IMR-90 (cell line): Measurements from ENCODE around the gene SLIT3. TPM values are rescaled to one million over a fixed set of nuclear protein-coding genes. Genes with fewer than 3 reads are reported as not detected.

Experiments used
- ATAC-seq: fragments of 200-7000 bp; cut with Tn5 transposase; 2 replicates; pipeline ENCODE4 v1.9.1; 2020; ENCODE audit warnings: low read depth, mild to moderate bottlenecking, moderate library complexity
- BruUV-seq: library from RNA; stranded (reverse); fragments of 400-500 nt; replicated peaks from 2 replicates; lab custom pipeline; 2021; lab: Mats Ljungman, UMichigan
- CTCF ChIA-PET: fragments of 300-600 bp; formaldehyde crosslinking; extraction: SDS; loops from one replicate; lab custom pipeline; 2021; ENCODE audit warnings: antibody characterized with exemption; lab: Yijun Ruan, JAX
- POLR2A ChIA-PET: fragments of 300-600 bp; sonication (Branson Sonifier 250); formaldehyde crosslinking; loops from one replicate; lab custom pipeline; 2022; ENCODE audit warnings: antibody characterized with exemption; ENCODE audit not compliant: unreplicated experiment; lab: Charles Lee
- DNase-seq: peaks from one replicate; pipeline ENCODE4 v3.0.0; 2013
- H2AFZ ChIP-seq: replicated peaks from 2 replicates; pipeline ENCODE3; 2013; ENCODE audit warnings: low read length, mild to moderate bottlenecking; ENCODE audit not compliant: poor library complexity
- H2AK5ac ChIP-seq: 2 replicates; pipeline ENCODE4 v1.6.1; 2013; ENCODE audit warnings: low read depth, low read length, inconsistent platforms
- H2AK9ac ChIP-seq: replicated peaks from 2 replicates; pipeline ENCODE3; 2013; ENCODE audit warnings: mild to moderate bottlenecking, low read depth, low read length, moderate library complexity; ENCODE audit not compliant: poor library complexity
- H2BK120ac ChIP-seq: 2 replicates; pipeline ENCODE4 v1.6.1; 2013; ENCODE audit warnings: low read depth, low read length, inconsistent platforms
- H2BK15ac ChIP-seq: 3 replicates; pipeline ENCODE4 v1.6.1; 2013; ENCODE audit warnings: low read depth, low read length, inconsistent platforms
- H2BK20ac ChIP-seq: 2 replicates; pipeline ENCODE4 v1.6.1; 2013; ENCODE audit warnings: low read depth, mild to moderate bottlenecking, inconsistent platforms, low read length, moderate library complexity
- H2BK5ac ChIP-seq: 2 replicates; pipeline ENCODE4 v1.6.1; 2013; ENCODE audit warnings: mild to moderate bottlenecking, low read depth, low read length, inconsistent platforms; ENCODE audit not compliant: poor library complexity, severe bottlenecking
- H3K14ac ChIP-seq: replicated peaks from 2 replicates; pipeline ENCODE4 v1.6.1; 2013; ENCODE audit warnings: low read depth, low read length, inconsistent platforms
- H3K18ac ChIP-seq: 2 replicates; pipeline ENCODE4 v1.6.1; 2013; ENCODE audit warnings: low read depth, low read length, control low read depth
- H3K23ac ChIP-seq: 2 replicates; pipeline ENCODE4 v1.6.1; 2013; ENCODE audit warnings: low read depth, low read length, inconsistent platforms
- H3K27ac ChIP-seq: 2 replicates; pipeline ENCODE4 v1.5.1; 2013; ENCODE audit warnings: mild to moderate bottlenecking, control low read depth, low read length; ENCODE audit not compliant: insufficient read depth
- H3K27me3 ChIP-seq: 2 replicates; pipeline ENCODE4 v1.6.1; 2013; ENCODE audit warnings: low read length; ENCODE audit not compliant: control insufficient read depth, insufficient read depth
- H3K36me3 ChIP-seq: 2 replicates; pipeline ENCODE4 v1.6.1; 2013; ENCODE audit warnings: low read length, mixed read lengths; ENCODE audit not compliant: control insufficient read depth, insufficient read depth
- H3K4ac ChIP-seq: 2 replicates; pipeline ENCODE4 v1.6.1; 2013; ENCODE audit warnings: low read depth, low read length, inconsistent platforms
- H3K4me1 ChIP-seq: 2 replicates; pipeline ENCODE4 v1.6.1; 2013; ENCODE audit warnings: low read length, mixed read lengths; ENCODE audit not compliant: control insufficient read depth, insufficient read depth
- H3K4me2 ChIP-seq: 2 replicates; pipeline ENCODE4 v1.6.1; 2013; ENCODE audit warnings: low read depth, mild to moderate bottlenecking, control low read depth, low read length, moderate library complexity
- H3K4me3 ChIP-seq: 2 replicates; pipeline ENCODE4 v1.5.1; 2013; ENCODE audit warnings: low read depth, mild to moderate bottlenecking, control low read depth, low read length, moderate library complexity; ENCODE audit not compliant: insufficient read depth
- H3K56ac ChIP-seq: 2 replicates; pipeline ENCODE4 v1.6.1; 2013; ENCODE audit warnings: low read length, inconsistent platforms; ENCODE audit not compliant: insufficient read depth; ENCODE audit errors: extremely low read depth
- H3K79me1 ChIP-seq, 2 experiments: 2 replicates each; pipeline ENCODE4 v1.6.1; 2013; ENCODE audit warnings: low read length in 2 of 2, inconsistent platforms in 1 of 2, low read depth in 1 of 2
- H3K9ac ChIP-seq: 2 replicates; pipeline ENCODE4 v1.6.1; 2013; ENCODE audit warnings: low read depth, low read length, control low read depth
- H3K9me1 ChIP-seq: 2 replicates; pipeline ENCODE4 v1.6.1; 2013; ENCODE audit warnings: low read length, inconsistent platforms; ENCODE audit not compliant: insufficient read depth
- H3K9me3 ChIP-seq: 2 replicates; pipeline ENCODE4 v1.6.1; 2013; ENCODE audit warnings: low read length; ENCODE audit not compliant: control insufficient read depth, insufficient read depth
- H4K20me1 ChIP-seq: 2 replicates; pipeline ENCODE4 v1.6.1; 2013; ENCODE audit warnings: low read length, inconsistent platforms; ENCODE audit not compliant: insufficient read depth
- H4K5ac ChIP-seq: 2 replicates; pipeline ENCODE4 v1.6.1; 2013; ENCODE audit warnings: mild to moderate bottlenecking, low read depth, low read length, control low read depth
- H4K8ac ChIP-seq, 2 experiments: 2 replicates each; pipeline ENCODE4 v1.6.1; 2013; ENCODE audit warnings: low read depth in 2 of 2, low read length in 2 of 2, control low read depth in 1 of 2, inconsistent platforms in 1 of 2
- H4K91ac ChIP-seq: 2 replicates; pipeline ENCODE4 v1.6.1; 2013; ENCODE audit warnings: low read depth, low read length, inconsistent platforms; ENCODE audit not compliant: insufficient read depth
- CEBPB ChIP-seq: IDR thresholded peaks from 2 replicates; pipeline ENCODE4 v1.6.1; 2012; ENCODE audit warnings: low read depth, low read length, improper control_type of control experiment
- MAZ ChIP-seq: IDR thresholded peaks from 2 replicates; pipeline ENCODE4 v1.6.1; 2012; ENCODE audit warnings: low read depth, mild to moderate bottlenecking, low read length, improper control_type of control experiment, moderate library complexity, borderline replicate concordance
- MXI1 ChIP-seq: IDR thresholded peaks from 2 replicates; pipeline ENCODE4 v1.6.1; 2012; ENCODE audit warnings: low read depth, mild to moderate bottlenecking, low read length, moderate library complexity, borderline replicate concordance
- NFE2L2 ChIP-seq: fragments of 150-350 bp; IDR thresholded peaks from 2 replicates; pipeline ENCODE4 v1.6.1; 2016; ENCODE audit warnings: low read depth, mild to moderate bottlenecking, low read length
- POLR2A ChIP-seq: IDR thresholded peaks from 2 replicates; pipeline ENCODE4 v1.6.1; 2012; ENCODE audit warnings: mild to moderate bottlenecking, low read depth, low read length
- USF2 ChIP-seq: fragments of 150-350 bp; IDR thresholded peaks from 2 replicates; pipeline ENCODE4 v1.6.1; 2017; ENCODE audit warnings: mild to moderate bottlenecking, antibody characterized with exemption, low read length, low read depth
- WGBS, 2 experiments: methylation state at CpG; one replicate each; pipeline versions ENCODE4 v1.1.5 to v1.1.7; 2013; ENCODE audit warnings: missing lambda C conversion rate in 2 of 2; ENCODE audit not compliant: insufficient read length in 1 of 2; ENCODE audit errors: extremely low coverage in 2 of 2; 5-methylcytosine and 5-hydroxymethylcytosine counted together
- dilution Hi-C: fragments of 300-500 bp; cut with HindIII; formaldehyde crosslinking; loops from one replicate; pipeline ENCODE4 v1.14.3; 2018; ENCODE audit warnings: low sequenced_read_pairs; ENCODE audit not compliant: unreplicated experiment
- in situ Hi-C: fragments of 300-500 bp; cut with MboI; formaldehyde crosslinking; loops from 3 replicates; pipeline ENCODE4 v1.14.3; 2019; ENCODE audit warnings: low sequenced_read_pairs, inconsistent platforms, mixed read lengths
- intact Hi-C: fragments of 100-400 bp; cut with micrococcal nuclease; formaldehyde crosslinking; loops from 2 replicates; pipeline ENCODE4 v1.10.0; 2022
- polyA plus RNA-seq, 3 experiments: library from polyadenylated mRNA; depleted of rRNA; stranded (reverse); fragments of >200 nt; gene quantifications; 2 replicates each; pipeline ENCODE4 v1.2.3, GENCODE V29; 2012; ENCODE audit warnings: low replicate concordance in 1 of 3
- total RNA-seq: library from RNA; depleted of rRNA; stranded (reverse); fragments of >200 nt; gene quantifications from 2 replicates; pipeline ENCODE4 v1.2.3, GENCODE V29; 2012

SLIT3 gene
- total and polyA plus RNA-seq, 2 of the 4 experiments (the other 2 are of a cell fraction) = 0.18 to 0.50 TPM

GRCh38 chr5:168707716-168708695 is 592.9 kb downstream of the SLIT3 start:
- Histone ChIP-seq H2BK5ac (no peak overlapping the region), H3K4me1 (peaks cover 5% of the 10 kb centered on the region), H3K9me3 (no peaks in the 10 kb centered on the region), H2AK5ac (no peak overlapping the region), H3K9ac (no peak overlapping the region), H4K8ac (no peak overlapping the region), H3K9me1 (peaks cover 4% of the 10 kb centered on the region; the same call in 1 of the 2 replicates), H3K27ac (no peak overlapping the region), H2BK20ac (no peak overlapping the region), H3K79me1 (no peaks in the 10 kb centered on the region), H3K4ac (no peak overlapping the region), H2BK15ac (no peak overlapping the region), H3K14ac (no peak overlapping the region), H2BK120ac (no peak overlapping the region), H3K18ac (no peak overlapping the region), H3K56ac (no peak overlapping the region), H3K4me3 (no peak overlapping the region), H4K5ac (no peak overlapping the region), H3K23ac (no peak overlapping the region), H4K91ac (no peak overlapping the region), H4K20me1 (no peaks in the 10 kb centered on the region), H2AFZ (peak overlapping the region; percentile 70), H3K4me2 (no peak overlapping the region), H3K27me3 (no peaks in the 10 kb centered on the region), H3K36me3 (no peaks in the 10 kb centered on the region), H2AK9ac (no peak overlapping the region)
- in situ Hi-C loops (no loop called here), dilution Hi-C loops (no loop called here), intact Hi-C loops (loop anchor here (10.0 kb wide), 1 partner anchor 277 kb away; no protein-coding TSS in a partner anchor)
- WGBS, 2 experiments = 79% methylated on average over 6 of the region's 15 CpGs; no CpG with 5 or more reads in 1 of the 2 experiments
- POLR2A ChIA-PET = no interaction called here
- DNase-seq (no peak), ATAC-seq (no peak)
- TF ChIP-seq MXI1 (no peak), POLR2A (no peak), MAZ (no peak), NFE2L2 (no peak), CEBPB (no peak), USF2 (no peak)
- BruUV-seq = no TSS peak
- CTCF ChIA-PET = interaction anchor here (0.6 kb wide), 1 partner anchor 205 kb away, joined by 3 read pairs; no protein-coding TSS in a partner anchor
